Measurements from ENCODE around the gene IL17RC.
A peak's percentile ranks its signal among the peaks of the same experiment; 100 is the strongest.
"Not testable (repeated sequence)": the region's sequence is repeated elsewhere in the genome, so short reads cannot be mapped to it uniquely, and the experiment has no call there.

The IL17RC gene

GRCh38 chr3:9891072-9891622 lies 25.8 kb upstream of the IL17RC start:
- Histone ChIP-seq H3K9me3 (no peaks in the 10 kb centered on the region), H3K36me3 (peaks cover 13% of the 10 kb centered on the region), H3K4me1 (no peaks in the 10 kb centered on the region), H3K4me3 (ENCODE audit: low read depth, low read length) (peak overlapping the region; percentile 58), H3K27me3 (no peaks in the 10 kb centered on the region)
- no peak for DNase-seq
- no peak for TF ChIP-seq CTCF (IDR thresholded peaks at IDR 0.05; ENCODE audit: low read depth, low read length)

- peaks cover 13% of the 10 kb centered on the region for H3K36me3 ChIP-seq
- H3K4me1 ChIP-seq: no peaks in the 10 kb centered on the region
- no peak for TF ChIP-seq CTCF (IDR thresholded peaks at IDR 0.05; ENCODE audit: low read depth, low read length)
- H3K9me3 ChIP-seq: no peaks in the 10 kb centered on the region
- no peak for DNase-seq
- no peak overlapping the region for H3K4me3 ChIP-seq (ENCODE audit: low read depth, low read length)
- no peaks in the 10 kb centered on the region for H3K27me3 ChIP-seq
Observed at GRCh38 chr3:9893739-9894138, 23.2 kb upstream of the IL17RC start.

GRCh38 chr3:9895715-9896114 lies 21.2 kb upstream of the IL17RC start:
- not testable (repeated sequence) for H3K4me3 ChIP-seq (ENCODE audit: low read depth, low read length); H3K4me1 ChIP-seq; DNase-seq; H3K9me3 ChIP-seq; H3K27me3 ChIP-seq
- peaks cover 13% of the 10 kb centered on the region for H3K36me3 ChIP-seq

DNA sequence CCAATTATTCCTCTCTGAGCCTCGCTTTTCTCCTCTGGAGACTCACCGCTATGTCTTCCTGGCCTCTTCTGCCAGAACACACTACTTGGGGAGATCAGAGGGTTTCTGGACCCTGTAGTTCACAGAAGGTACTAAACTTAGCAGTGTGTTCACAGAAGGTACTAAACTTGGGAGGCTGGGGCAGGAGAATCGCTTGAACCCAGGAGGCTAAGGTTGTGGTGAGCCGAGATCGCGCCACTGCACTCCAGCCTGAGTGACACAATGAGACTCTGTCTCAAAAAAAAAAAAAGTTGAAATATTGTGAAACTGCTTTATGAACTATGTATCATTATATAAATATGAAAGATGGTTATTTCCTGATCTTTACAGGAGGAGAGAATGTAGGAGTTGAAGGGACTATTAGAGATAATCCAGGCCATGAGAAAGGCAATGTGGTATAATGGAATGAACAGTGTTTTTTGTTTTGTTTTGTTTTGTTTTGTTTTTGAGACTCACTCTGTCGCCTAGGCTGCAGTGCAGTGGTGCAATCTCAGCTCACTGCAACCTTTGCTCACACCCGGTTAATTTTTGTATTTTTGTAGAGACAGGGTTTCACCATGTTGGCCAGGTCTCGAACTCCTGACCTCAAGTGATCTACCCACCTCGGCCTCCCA lies 20.0 kb upstream of the IL17RC start:
- not testable (repeated sequence) for H3K4me1 ChIP-seq, DNase-seq

DNA sequence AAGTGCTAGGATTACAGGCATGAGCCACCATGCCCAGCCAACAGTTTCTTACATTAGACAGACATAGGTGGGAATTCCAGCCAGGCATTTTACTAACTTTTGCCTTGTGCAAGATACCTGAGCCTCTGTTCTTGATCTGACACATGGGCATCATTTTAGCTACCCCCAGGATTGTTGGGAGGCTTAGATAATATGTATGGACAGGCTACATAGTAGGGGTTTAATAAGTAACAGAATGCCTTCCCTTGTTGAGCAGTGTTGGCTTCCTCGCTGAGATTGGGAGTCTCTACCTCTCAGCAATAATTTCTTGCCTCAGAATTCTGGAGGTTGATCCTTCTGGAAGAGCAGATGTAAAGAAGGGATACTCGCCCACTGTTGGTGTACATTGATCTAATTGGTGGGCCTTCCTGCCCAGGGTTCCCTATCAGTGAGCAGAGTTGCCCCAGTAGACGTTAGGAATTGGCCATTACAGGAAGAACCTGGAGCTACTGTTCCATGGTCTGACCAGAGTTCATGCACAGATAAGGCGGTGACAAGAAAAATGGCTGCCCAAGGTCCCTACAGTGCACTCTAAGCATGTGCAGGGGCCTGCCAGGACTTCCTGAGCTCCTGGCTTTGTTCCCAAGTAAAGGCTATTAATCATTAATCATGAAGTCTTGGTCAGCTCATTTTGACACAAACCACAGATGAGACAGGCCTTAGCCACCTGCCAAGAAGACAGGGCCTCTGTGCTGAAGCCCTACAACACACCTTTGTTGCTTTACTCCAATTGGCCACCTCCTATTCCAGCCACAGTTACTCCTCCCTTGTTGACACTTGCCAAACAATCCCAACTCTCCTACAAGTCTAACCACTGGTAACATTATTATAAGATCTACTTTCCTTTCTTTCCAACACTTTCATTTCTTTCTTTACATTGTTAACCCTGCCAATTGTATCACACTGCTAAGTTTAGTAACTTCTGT lies 19.2 kb upstream of the IL17RC start:
- Histone ChIP-seq H3K36me3 (peaks cover 11% of the 10 kb centered on the region), H3K4me3 (ENCODE audit: low read depth, low read length) (no peak overlapping the region), H3K27me3 (no peaks in the 10 kb centered on the region), H3K4me1 (no peaks in the 10 kb centered on the region), H3K9me3 (no peaks in the 10 kb centered on the region)
- TF ChIP-seq CTCF (IDR thresholded peaks at IDR 0.05; ENCODE audit: low read depth, low read length): no peak
- no peak for DNase-seq

More for the DNA sequence above, 20.0 kb upstream of the IL17RC start:
- not testable (repeated sequence) for H3K9me3 ChIP-seq; H3K4me3 ChIP-seq (ENCODE audit: low read depth, low read length); H3K27me3 ChIP-seq
- peaks cover 13% of the 10 kb centered on the region for H3K36me3 ChIP-seq

- no peak for TF ChIP-seq CTCF (IDR thresholded peaks at IDR 0.05; ENCODE audit: low read depth, low read length)
- H3K36me3 ChIP-seq: peaks cover 1% of the 10 kb centered on the region; the same call in 1 of the 2 replicates
- H3K4me1 ChIP-seq: no peaks in the 10 kb centered on the region
- no peak for DNase-seq
- no peaks in the 10 kb centered on the region for H3K27me3 ChIP-seq
- H3K9me3 ChIP-seq: no peaks in the 10 kb centered on the region
- H3K4me3 ChIP-seq (ENCODE audit: low read depth, low read length): no peak overlapping the region
Observed at GRCh38 chr3:9898467-9899241, 18.2 kb upstream of the IL17RC start.
